ENCODE data around the gene SIPA1L3. TPM values are rescaled to one million over a fixed set of nuclear protein-coding genes. Genes with fewer than 3 reads are reported as not detected.
A peak's percentile ranks its signal among the peaks of the same experiment; 100 is the strongest.

The SIPA1L3 gene
- total RNA-seq, 2 experiments from 2014 or later = 10.5 to 18.3 TPM

DNA sequence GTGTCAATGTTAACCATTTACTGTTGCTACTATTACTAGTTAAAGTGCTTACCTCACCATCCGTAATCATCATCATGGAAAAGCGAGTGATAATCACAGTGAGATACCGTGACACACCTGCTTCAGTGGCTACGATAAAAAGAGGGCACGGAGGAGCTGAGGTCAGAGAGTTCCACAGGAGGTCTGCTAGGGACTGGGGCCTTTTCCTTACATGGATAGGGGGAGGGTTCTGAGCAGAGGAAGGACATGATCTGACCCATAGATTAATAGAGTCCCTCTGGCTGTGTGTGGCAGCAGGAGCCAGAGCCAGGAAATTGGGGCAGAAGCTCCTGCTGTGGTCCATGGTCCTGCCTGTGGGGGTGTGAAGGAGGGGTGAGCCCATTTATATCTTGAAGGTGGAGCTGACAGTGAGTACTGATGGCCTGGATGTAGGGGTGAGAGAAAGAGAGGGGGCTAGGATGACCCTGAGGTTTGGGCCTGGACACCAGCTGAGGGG, 136.7 kb downstream of the SIPA1L3 start:
- POLR2A ChIA-PET = no interaction called here
- no peaks in the 10 kb centered on the region for H3K27me3 Mint-ChIP-seq
- no peak for ATAC-seq
- intact Hi-C loops (cut with DNase I, micrococcal nuclease) = no loop called here
- H3K9me3 Mint-ChIP-seq (ENCODE audit: low read depth) = peaks cover 2% of the 10 kb centered on the region
- no peak overlapping the region for H3K27ac Mint-ChIP-seq
- H3K4me3 Mint-ChIP-seq = no peak overlapping the region
- H3K36me3 Mint-ChIP-seq (ENCODE audit: low read depth) = peaks cover 3% of the 10 kb centered on the region
- peaks cover 39% of the 10 kb centered on the region for H3K4me1 Mint-ChIP-seq
- CTCF ChIA-PET = interaction anchor here (0.7 kb wide), 1 partner anchor 9 kb away, joined by 3 read pairs; no protein-coding TSS in a partner anchor
- no peak for DNase-seq

DNA sequence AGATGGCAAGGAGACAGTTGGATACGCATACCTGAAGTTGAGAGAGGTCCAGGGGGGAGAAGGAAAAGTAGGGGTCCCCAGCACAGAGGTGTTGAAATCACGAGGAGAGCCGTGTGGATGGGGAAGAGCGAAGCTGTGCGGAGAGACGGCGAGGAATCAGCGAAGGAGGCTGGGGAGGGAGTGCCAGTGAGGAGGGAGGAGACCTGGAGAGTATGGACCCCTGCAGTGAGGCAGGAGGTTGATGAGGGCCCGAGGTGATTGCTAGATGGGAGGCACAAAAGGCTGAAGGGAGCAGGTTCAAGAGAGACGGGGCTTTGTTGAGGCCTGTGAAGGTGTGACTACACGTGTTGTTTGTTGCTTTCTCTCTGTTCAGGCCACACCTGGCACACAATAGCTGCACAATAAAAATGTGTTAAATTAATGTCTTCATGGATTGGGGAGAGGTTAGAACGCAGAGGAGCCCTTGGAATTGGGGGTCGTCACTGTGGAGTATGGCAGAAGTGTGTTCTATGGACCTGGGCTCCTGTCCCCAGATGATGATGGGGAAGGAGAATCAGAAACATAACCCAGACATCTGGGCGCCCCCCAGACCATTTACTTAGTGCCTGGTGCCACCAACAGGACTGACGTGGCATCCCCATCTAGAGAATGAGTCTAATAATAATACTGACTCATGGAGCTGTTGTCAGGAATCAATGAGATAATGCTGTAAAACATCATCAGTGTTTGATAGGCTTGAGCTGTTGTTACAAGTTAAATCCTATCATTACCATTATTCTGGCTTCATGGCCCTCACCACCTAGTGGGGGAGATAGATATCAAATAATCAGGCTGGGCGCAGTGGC, 137.5 kb downstream of the SIPA1L3 start:
- Mint-ChIP-seq H3K9me3 (ENCODE audit: low read depth) (peaks cover 2% of the 10 kb centered on the region), H3K27ac (peak overlapping the region; percentile 37), H3K4me1 (peaks cover 47% of the 10 kb centered on the region), H3K36me3 (ENCODE audit: low read depth) (peaks cover 3% of the 10 kb centered on the region), H3K4me3 (no peak overlapping the region), H3K27me3 (no peaks in the 10 kb centered on the region)
- intact Hi-C loops (cut with DNase I, micrococcal nuclease) = loop anchor here in 1 of 2 experiments (5.0 kb wide), 2 partner anchors 42 to 137 kb away; partner anchors contain the start of genes SIPA1L3 and WDR87
- POLR2A ChIA-PET = no interaction called here
- no peak for ATAC-seq
- CTCF ChIA-PET = interaction anchor here (0.7 kb wide), 1 partner anchor 8 kb away, joined by 3 read pairs; no protein-coding TSS in a partner anchor
- peak; percentile 25 for DNase-seq

- Mint-ChIP-seq H3K27me3 (no peaks in the 10 kb centered on the region), H3K4me3 (no peak overlapping the region), H3K9me3 (ENCODE audit: low read depth) (peaks cover 2% of the 10 kb centered on the region), H3K4me1 (peaks cover 47% of the 10 kb centered on the region), H3K36me3 (ENCODE audit: low read depth) (peaks cover 3% of the 10 kb centered on the region), H3K27ac (peak overlapping the region; percentile 97)
- CTCF ChIA-PET = interaction anchor here (0.7 to 1.0 kb wide), 4 partner anchors 13 to 92 kb away, joined by 3 to 5 read pairs (median 4); no protein-coding TSS in a partner anchor
- no peak for DNase-seq
- POLR2A ChIA-PET = no interaction called here
- no peak for ATAC-seq
- intact Hi-C loops (cut with DNase I, micrococcal nuclease) = loop anchor here in 1 of 2 experiments (5.0 kb wide), 2 partner anchors 43 to 138 kb away; partner anchors contain the start of genes SIPA1L3 and WDR87
These were observed 138.7 kb downstream of the SIPA1L3 start for GRCh38 chr19:38045554-38046253.

GRCh38 chr19:38046254-38047048, 139.4 kb downstream of the SIPA1L3 start:
- no peaks in the 10 kb centered on the region for H3K27me3 Mint-ChIP-seq
- no peak overlapping the region for H3K4me3 Mint-ChIP-seq
- intact Hi-C loops (cut with DNase I, micrococcal nuclease) = loop anchor here in 1 of 2 experiments (5.0 kb wide), 2 partner anchors 44 to 139 kb away; partner anchors contain the start of genes SIPA1L3 and WDR87
- DNase-seq (peak; percentile 41), ATAC-seq (no peak)
- peaks cover 2% of the 10 kb centered on the region for H3K9me3 Mint-ChIP-seq (ENCODE audit: low read depth)
- H3K36me3 Mint-ChIP-seq (ENCODE audit: low read depth) = peaks cover 3% of the 10 kb centered on the region
- ChIA-PET POLR2A (no interaction called here), CTCF (interaction anchor here (0.7 to 1.0 kb wide), 4 partner anchors 13 to 92 kb away, joined by 3 to 5 read pairs (median 4); no protein-coding TSS in a partner anchor)
- peaks cover 47% of the 10 kb centered on the region for H3K4me1 Mint-ChIP-seq
- H3K27ac Mint-ChIP-seq = peak overlapping the region; percentile 97

- peaks cover 47% of the 10 kb centered on the region for H3K4me1 Mint-ChIP-seq
- CTCF ChIA-PET = no interaction called here
- POLR2A ChIA-PET = no interaction called here
- peak overlapping the region; percentile 97 for H3K27ac Mint-ChIP-seq
- H3K36me3 Mint-ChIP-seq (ENCODE audit: low read depth) = peaks cover under 1% of the 10 kb centered on the region
- H3K4me3 Mint-ChIP-seq = no peak overlapping the region
- DNase-seq (peak; percentile 72), ATAC-seq (no peak)
- no peaks in the 10 kb centered on the region for H3K9me3 Mint-ChIP-seq (ENCODE audit: low read depth)
- H3K27me3 Mint-ChIP-seq = no peaks in the 10 kb centered on the region
- intact Hi-C loops (cut with DNase I, micrococcal nuclease) = loop anchor here in 1 of 2 experiments (5.0 kb wide), 2 partner anchors 45 to 140 kb away; partner anchors contain the start of genes SIPA1L3 and WDR87
These were observed 140.0 kb downstream of the SIPA1L3 start for GRCh38 chr19:38047049-38047438.

- peaks cover 47% of the 10 kb centered on the region for H3K4me1 Mint-ChIP-seq
- no peaks in the 10 kb centered on the region for H3K36me3 Mint-ChIP-seq (ENCODE audit: low read depth)
- intact Hi-C loops (cut with DNase I, micrococcal nuclease) = loop anchor here in 1 of 2 experiments (5.0 kb wide), 2 partner anchors 45 to 140 kb away; partner anchors contain the start of genes SIPA1L3 and WDR87
- peak overlapping the region; percentile 97 for H3K27ac Mint-ChIP-seq
- ChIA-PET POLR2A (interaction anchor here (1.2 to 1.6 kb wide), 2 partner anchors 33 to 141 kb away, joined by 4 to 7 read pairs; partner anchors contain the start of genes SIPA1L3 and WDR87), CTCF (no interaction called here)
- DNase-seq (no peak), ATAC-seq (no peak)
- H3K27me3 Mint-ChIP-seq = no peaks in the 10 kb centered on the region
- peak overlapping the region; percentile 67 for H3K4me3 Mint-ChIP-seq
- no peaks in the 10 kb centered on the region for H3K9me3 Mint-ChIP-seq (ENCODE audit: low read depth)
These were observed 140.6 kb downstream of the SIPA1L3 start for GRCh38 chr19:38047641-38048040.

GRCh38 chr19:38049105-38049649, 142.2 kb downstream of the SIPA1L3 start:
- peak overlapping the region; percentile 97 for H3K27ac Mint-ChIP-seq
- no peaks in the 10 kb centered on the region for H3K27me3 Mint-ChIP-seq
- ChIA-PET CTCF (interaction anchor here (0.6 to 2.4 kb wide), 4 partner anchors 12 to 270 kb away, joined by 3 to 10 read pairs (median 6); partner anchors contain the start of gene KCNK6), POLR2A (interaction anchor here (0.5 to 2.1 kb wide), 10 partner anchors 9 to 1964 kb away, joined by 3 to 10 read pairs (median 3); partner anchors contain the start of genes NFKBIB and SIPA1L3)
- no peaks in the 10 kb centered on the region for H3K36me3 Mint-ChIP-seq (ENCODE audit: low read depth)
- H3K4me1 Mint-ChIP-seq = peaks cover 47% of the 10 kb centered on the region
- intact Hi-C loops (cut with DNase I, micrococcal nuclease) = loop anchor here (1.0 to 5.0 kb wide), 7 partner anchors 9 to 142 kb away; partner anchors contain the start of genes SIPA1L3 (in 2 of the 2) and WDR87 (in 1 of the 2)
- ATAC-seq (peak; percentile 91), DNase-seq (peak; percentile 73)
- no peaks in the 10 kb centered on the region for H3K9me3 Mint-ChIP-seq (ENCODE audit: low read depth)
- H3K4me3 Mint-ChIP-seq = peak overlapping the region; percentile 67

GRCh38 chr19:38055010-38055409, 148.0 kb downstream of the SIPA1L3 start:
- no peaks in the 10 kb centered on the region for H3K9me3 Mint-ChIP-seq (ENCODE audit: low read depth)
- ATAC-seq = no peak
- intact Hi-C loops (cut with DNase I, micrococcal nuclease) = no loop called here
- H3K36me3 Mint-ChIP-seq (ENCODE audit: low read depth) = no peaks in the 10 kb centered on the region
- no peak overlapping the region for H3K27ac Mint-ChIP-seq
- peaks cover 7% of the 10 kb centered on the region for H3K4me1 Mint-ChIP-seq
- ChIA-PET CTCF (no interaction called here), POLR2A (interaction anchor here (0.6 kb wide), 1 partner anchor 331 kb away, joined by 7 read pairs; no protein-coding TSS in a partner anchor)
- no peaks in the 10 kb centered on the region for H3K27me3 Mint-ChIP-seq
- H3K4me3 Mint-ChIP-seq = no peak overlapping the region
- DNase-seq = no peak

DNA sequence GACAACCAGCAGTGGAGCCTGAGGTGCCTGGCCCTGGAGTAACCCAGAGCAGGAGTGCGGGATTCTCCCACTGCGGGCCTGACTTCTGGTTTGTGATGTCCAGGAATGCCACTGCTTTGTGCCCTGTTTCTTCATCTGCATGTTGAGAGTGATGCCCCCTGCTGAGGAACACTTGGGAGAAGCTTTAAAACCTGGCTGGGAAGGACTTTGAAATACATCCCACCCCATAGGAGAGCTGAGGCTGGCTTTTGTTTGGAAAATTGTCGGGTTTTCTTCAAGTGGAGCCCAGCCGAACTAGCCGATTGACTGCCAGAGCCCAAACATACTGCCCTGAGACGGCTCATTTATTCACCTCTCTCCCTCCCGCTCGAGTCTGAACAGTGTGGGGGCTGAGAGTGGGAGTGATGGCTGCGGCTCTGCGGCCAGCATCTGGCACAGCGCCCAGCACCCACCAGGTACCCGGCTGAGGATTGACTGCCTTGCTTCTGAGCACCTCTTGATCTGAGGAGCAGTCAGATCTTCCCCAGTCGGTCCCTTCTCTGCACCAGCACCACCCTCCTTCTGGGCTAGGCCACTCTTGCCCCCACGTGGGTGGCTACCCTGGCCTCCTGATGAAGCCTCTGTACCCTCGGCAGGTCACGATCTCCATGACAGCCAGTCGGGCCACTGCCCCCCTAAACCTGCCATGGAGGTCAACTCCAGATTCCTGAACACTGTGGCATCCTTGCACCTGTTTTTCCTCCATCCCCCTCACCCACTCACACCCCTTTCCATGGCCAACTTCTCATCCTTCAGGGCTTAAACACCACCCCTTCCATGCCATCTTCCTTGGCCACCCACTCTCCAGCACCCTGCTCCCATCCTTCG, 148.9 kb downstream of the SIPA1L3 start:
- Mint-ChIP-seq H3K9me3 (ENCODE audit: low read depth) (no peaks in the 10 kb centered on the region), H3K36me3 (ENCODE audit: low read depth) (no peaks in the 10 kb centered on the region), H3K4me3 (no peak overlapping the region), H3K4me1 (peaks cover 11% of the 10 kb centered on the region), H3K27ac (no peak overlapping the region), H3K27me3 (no peaks in the 10 kb centered on the region)
- CTCF ChIA-PET = no interaction called here
- DNase-seq (no peak), ATAC-seq (no peak)
- POLR2A ChIA-PET = no interaction called here
- intact Hi-C loops (cut with DNase I, micrococcal nuclease) = no loop called here

GRCh38 chr19:38056646-38057045, 149.6 kb downstream of the SIPA1L3 start:
- no peak overlapping the region for H3K27ac Mint-ChIP-seq
- POLR2A ChIA-PET = no interaction called here

More at GRCh38 chr19:38056646-38057045, 149.6 kb downstream of the SIPA1L3 start:
- H3K36me3 Mint-ChIP-seq (ENCODE audit: low read depth) = no peaks in the 10 kb centered on the region
- CTCF ChIA-PET = no interaction called here
- H3K4me1 Mint-ChIP-seq = peaks cover 11% of the 10 kb centered on the region
- H3K9me3 Mint-ChIP-seq (ENCODE audit: low read depth) = no peaks in the 10 kb centered on the region
- intact Hi-C loops (cut with DNase I, micrococcal nuclease) = no loop called here
- H3K27me3 Mint-ChIP-seq = no peaks in the 10 kb centered on the region
- no peak for ATAC-seq
- no peak for DNase-seq
- no peak overlapping the region for H3K4me3 Mint-ChIP-seq

All from activated CD4-positive, alpha-beta T cell treated with anti-CD3 and anti-CD28 coated beads for 36 hours (primary cell).